HFFc6 (cell line): Measurements from ENCODE around the gene KIF13A. TPM values are rescaled to one million over a fixed set of nuclear protein-coding genes. Genes with fewer than 3 reads are reported as not detected.
A peak's percentile ranks its signal among the peaks of the same experiment; 100 is the strongest.

ENCODE experiments used
- DNase-seq: peaks from one replicate; pipeline ENCODE4 v3.0.0-alpha.2; 2018
- H3K27ac Mint-ChIP-seq: 2 replicates; pipeline ENCODE4 v1.8.0; 2020; ENCODE audit warnings: mild to moderate bottlenecking, mixed read lengths
- H3K27me3 Mint-ChIP-seq: 2 replicates; pipeline ENCODE4 v1.8.0; 2021; ENCODE audit warnings: mild to moderate bottlenecking, moderate library complexity, mixed read lengths; ENCODE audit not compliant: insufficient read depth
- H3K36me3 Mint-ChIP-seq: 2 replicates; pipeline ENCODE4 v1.8.0; 2021; ENCODE audit warnings: low read depth, mixed read lengths
- H3K4me1 Mint-ChIP-seq: 2 replicates; pipeline ENCODE4 v1.8.0; 2020; ENCODE audit warnings: low read depth, mixed read lengths
- H3K4me3 Mint-ChIP-seq: 2 replicates; pipeline ENCODE4 v1.8.0; 2020; ENCODE audit warnings: mild to moderate bottlenecking, moderate library complexity, mixed read lengths
- H3K9me3 Mint-ChIP-seq: 2 replicates; pipeline ENCODE4 v1.8.0; 2020; ENCODE audit warnings: mild to moderate bottlenecking, mixed read lengths
- CTCF ChIP-seq: fragments of 200-600 bp; sonication (generic); IDR thresholded peaks from 2 replicates; pipeline ENCODE4 v1.5.0; 2021; ENCODE audit warnings: antibody characterized with exemption, mild to moderate bottlenecking
- total RNA-seq, 6 experiments: library from RNA; stranded (reverse); fragmentation: NEBNext Ultra II Directional; extraction: Animal tissue kit (Norgen Biotek cat#: 25700); gene quantifications; 2 replicates in 1 of 6; 3 replicates in 5 of 6; pipeline ENCODE4 v1.2.3, GENCODE V29; 2021

KIF13A gene
- total RNA-seq, 6 experiments from 2014 or later: 63.7 to 72.8 (median 66.4) TPM

- Mint-ChIP-seq H3K27me3 (no peaks in the 10 kb centered on the region; the same call in 1 of the 2 replicates), H3K4me1 (peaks cover 56% of the 10 kb centered on the region), H3K9me3 (no peaks in the 10 kb centered on the region), H3K27ac (peak overlapping the region; percentile 60), H3K36me3 (no peaks in the 10 kb centered on the region; the same call in 1 of the 2 replicates), H3K4me3 (no peak overlapping the region; the same call in 1 of the 2 replicates)
- DNase-seq: peak; percentile 75
- no peak for TF ChIP-seq CTCF
Measured at GRCh38 chr6:17710331-17710730, 277.1 kb downstream of the KIF13A start.

- TF ChIP-seq CTCF: no peak
- no peaks in the 10 kb centered on the region for H3K9me3 Mint-ChIP-seq
- no peak for DNase-seq
- H3K27ac Mint-ChIP-seq: peak overlapping the region; percentile 19; the same call in 1 of the 2 replicates
- H3K36me3 Mint-ChIP-seq: peaks cover under 1% of the 10 kb centered on the region; the same call in 1 of the 2 replicates
- no peak overlapping the region for H3K4me3 Mint-ChIP-seq
- H3K4me1 Mint-ChIP-seq: peaks cover 50% of the 10 kb centered on the region
- H3K27me3 Mint-ChIP-seq: no peaks in the 10 kb centered on the region; the same call in 1 of the 2 replicates
Measured at GRCh38 chr6:17709476-17709875, 278.0 kb downstream of the KIF13A start.

Other genes starting within 250 kb of the KIF13A start
- 1 to 10 TPM; 1.2 to 1.9 (median 1.4) TPM for gene NHLRC1, start 135.0 kb upstream of the KIF13A start, total RNA-seq
- gene TPMT, start 167.4 kb upstream of the KIF13A start, total RNA-seq: 10 to 100 TPM; 15.5 to 23.1 (median 21.2) TPM
- 10 to 100 TPM; 17.4 to 20.9 (median 19.1) TPM for gene KDM1B, start 167.8 kb upstream of the KIF13A start, total RNA-seq